Activated CD8-positive, alpha-beta T cell treated with anti-CD3 and anti-CD28 coated beads for 36 hours (primary cell): ENCODE measurements around the gene PHLPP2. TPM values are rescaled to one million over a fixed set of nuclear protein-coding genes. Genes with fewer than 3 reads are reported as not detected.

ENCODE experiments used
- ATAC-seq: fragments of 200-7000 bp; cut with Tn5 transposase; one replicate; pipeline ENCODE4 v1.10.0; 2021; ENCODE audit warnings: mild to moderate bottlenecking, moderate library complexity
- CTCF ChIA-PET: fragments of 350-600 bp; sonication (Branson Sonifier 250); formaldehyde crosslinking; loops from one replicate; lab custom pipeline; 2021; ENCODE audit warnings: antibody characterized with exemption; lab: Charles Lee
- POLR2A ChIA-PET: fragments of 350-600 bp; sonication (Branson Sonifier 250); formaldehyde crosslinking; loops from one replicate; lab custom pipeline; 2021; ENCODE audit warnings: antibody characterized with exemption; lab: Charles Lee
- DNase-seq: peaks from one replicate; pipeline ENCODE4 v3.0.0-alpha.2; 2020
- H3K27ac Mint-ChIP-seq: one replicate; pipeline ENCODE4 v1.8.0; 2021; ENCODE audit warnings: mild to moderate bottlenecking, mixed read lengths
- H3K27me3 Mint-ChIP-seq: one replicate; pipeline ENCODE4 v1.8.0; 2021; ENCODE audit warnings: mixed read lengths
- H3K36me3 Mint-ChIP-seq: one replicate; pipeline ENCODE4 v1.8.0; 2021; ENCODE audit warnings: low read depth, mixed read lengths
- H3K4me1 Mint-ChIP-seq: one replicate; pipeline ENCODE4 v1.8.0; 2021; ENCODE audit warnings: low read depth, mixed read lengths
- H3K4me3 Mint-ChIP-seq: one replicate; pipeline ENCODE4 v1.8.0; 2021; ENCODE audit warnings: mild to moderate bottlenecking, moderate library complexity, mixed read lengths
- H3K9me3 Mint-ChIP-seq: one replicate; pipeline ENCODE4 v1.8.0; 2021; ENCODE audit warnings: mixed read lengths
- CTCF ChIP-seq: fragments of 200-600 bp; IDR thresholded peaks from one replicate; pipeline ENCODE4 v1.8.0; 2022; ENCODE audit warnings: antibody characterized with exemption, mild to moderate bottlenecking
- intact Hi-C: fragments of 100-400 bp; cut with micrococcal nuclease; formaldehyde crosslinking; loops from one replicate; pipeline ENCODE4 v1.10.0; 2022
- total RNA-seq, 2 experiments: library from RNA; stranded (reverse); gene quantifications; one replicate each; pipeline ENCODE4 v1.2.3, GENCODE V29; 2021

The PHLPP2 gene
- total RNA-seq, 2 experiments from 2014 or later, result 7.2 to 7.4 TPM

GRCh38 chr16:71709229-71709781 lies 15.2 kb downstream of the PHLPP2 start:
- H3K4me1 Mint-ChIP-seq, result peaks cover 9% of the 10 kb centered on the region
- H3K9me3 Mint-ChIP-seq, result no peaks in the 10 kb centered on the region
- TF ChIP-seq CTCF, result no peak
- no peak overlapping the region for H3K27ac Mint-ChIP-seq
- H3K36me3 Mint-ChIP-seq, result peaks cover 2% of the 10 kb centered on the region
- intact Hi-C loops, result no loop called here
- ChIA-PET CTCF (interaction anchor here (0.7 kb wide), 1 partner anchor 26 kb away, joined by 3 read pairs; no protein-coding TSS in a partner anchor), POLR2A (no interaction called here)
- ATAC-seq (no peak), DNase-seq (no peak)
- H3K27me3 Mint-ChIP-seq, result no peaks in the 10 kb centered on the region
- H3K4me3 Mint-ChIP-seq, result no peak overlapping the region

DNA sequence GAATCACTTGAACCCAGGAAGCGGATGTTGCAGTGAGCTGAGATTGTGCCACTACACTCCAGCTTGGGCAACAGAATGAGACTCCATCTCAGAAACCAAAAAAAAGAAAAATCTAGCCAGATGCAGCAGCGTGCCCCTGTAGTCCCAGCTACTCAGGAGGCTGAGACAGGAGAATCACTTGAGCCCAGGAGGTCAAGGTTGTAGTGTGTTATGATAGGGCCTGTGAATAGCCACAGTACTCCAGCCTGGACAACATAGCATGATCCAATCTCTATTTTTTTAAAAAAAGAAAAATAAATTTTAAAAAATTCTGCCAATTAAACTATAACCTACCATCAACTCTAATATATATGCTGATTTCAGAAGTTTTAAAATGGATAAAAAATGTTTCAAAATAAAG lies 15.8 kb downstream of the PHLPP2 start:
- CTCF ChIA-PET, result no interaction called here
- TF ChIP-seq CTCF, result no peak
- H3K36me3 Mint-ChIP-seq, result peaks cover 2% of the 10 kb centered on the region
- H3K27me3 Mint-ChIP-seq, result no peaks in the 10 kb centered on the region
- ATAC-seq (no peak), DNase-seq (no peak)
- no peak overlapping the region for H3K27ac Mint-ChIP-seq
- peaks cover 9% of the 10 kb centered on the region for H3K4me1 Mint-ChIP-seq
- no peak overlapping the region for H3K4me3 Mint-ChIP-seq
- POLR2A ChIA-PET, result no interaction called here
- intact Hi-C loops, result no loop called here
- no peaks in the 10 kb centered on the region for H3K9me3 Mint-ChIP-seq

GRCh38 chr16:71707199-71707598 lies 17.3 kb downstream of the PHLPP2 start:
- no peak for TF ChIP-seq CTCF
- Mint-ChIP-seq H3K27me3 (no peaks in the 10 kb centered on the region), H3K4me1 (peaks cover 9% of the 10 kb centered on the region), H3K4me3 (no peak overlapping the region), H3K36me3 (peaks cover 5% of the 10 kb centered on the region), H3K27ac (no peak overlapping the region), H3K9me3 (no peaks in the 10 kb centered on the region)
- DNase-seq (no peak), ATAC-seq (no peak)
- intact Hi-C loops, result no loop called here
- POLR2A ChIA-PET, result no interaction called here
- CTCF ChIA-PET, result no interaction called here

- ChIA-PET CTCF (no interaction called here), POLR2A (no interaction called here)
- Mint-ChIP-seq H3K27ac (no peak overlapping the region), H3K4me1 (peaks cover 3% of the 10 kb centered on the region), H3K27me3 (no peaks in the 10 kb centered on the region), H3K9me3 (no peaks in the 10 kb centered on the region), H3K4me3 (no peak overlapping the region), H3K36me3 (peaks cover 5% of the 10 kb centered on the region)
- intact Hi-C loops, result no loop called here
- no peak for ATAC-seq
- DNase-seq, result no peak
- no peak for TF ChIP-seq CTCF
Measured at GRCh38 chr16:71706046-71706445, 18.5 kb downstream of the PHLPP2 start.

- no peak for TF ChIP-seq CTCF
- ChIA-PET CTCF (interaction anchor here (1.1 kb wide), 1 partner anchor 93 kb away, joined by 3 read pairs; no protein-coding TSS in a partner anchor), POLR2A (no interaction called here)
- intact Hi-C loops, result loop anchor here (2.0 kb wide), 1 partner anchor 13 kb away; no protein-coding TSS in a partner anchor
- no peak for ATAC-seq
- Mint-ChIP-seq H3K27me3 (no peaks in the 10 kb centered on the region), H3K36me3 (peaks cover 12% of the 10 kb centered on the region), H3K27ac (no peak overlapping the region), H3K9me3 (no peaks in the 10 kb centered on the region), H3K4me1 (no peaks in the 10 kb centered on the region), H3K4me3 (no peak overlapping the region)
- DNase-seq, result no peak
Measured at GRCh38 chr16:71703333-71703732, 21.2 kb downstream of the PHLPP2 start.
